OCI-LY7 (cell line): ENCODE data around the gene ZNF396. TPM values are rescaled to one million over a fixed set of nuclear protein-coding genes. Genes with fewer than 3 reads are reported as not detected.

ENCODE experiments used
- BruUV-seq: library from RNA; stranded (reverse); fragments of 400-500 nt; replicated peaks from 2 replicates; lab custom pipeline; 2021; lab: Mats Ljungman, UMichigan
- CTCF ChIA-PET: fragments of 300-600 bp; sonication (Branson Sonifier 250); formaldehyde crosslinking; loops from one replicate; lab custom pipeline; 2022; ENCODE audit warnings: antibody characterized with exemption; ENCODE audit not compliant: unreplicated experiment; lab: Charles Lee
- POLR2A ChIA-PET: fragments of 300-600 bp; sonication (Branson Sonifier 250); formaldehyde crosslinking; loops from one replicate; lab custom pipeline; 2022; ENCODE audit warnings: antibody characterized with exemption; lab: Charles Lee
- DNase-seq: peaks from one replicate; pipeline ENCODE4 v3.0.0-alpha.2; 2015; ENCODE audit warnings: low spot score
- H2AFZ ChIP-seq: fragments of 200-600 bp; sonication (generic), shearing (Covaris generic); 2 replicates; pipeline ENCODE4 v1.6.1; 2014; ENCODE audit warnings: mild to moderate bottlenecking, antibody characterized with exemption, low read length, moderate library complexity
- H3K27ac ChIP-seq: fragments of 200-600 bp; sonication (generic); 2 replicates; pipeline ENCODE4 v1.5.1; 2014; ENCODE audit warnings: mixed run types, low read depth, mild to moderate bottlenecking, moderate library complexity, low read length, inconsistent platforms; ENCODE audit not compliant: poor library complexity, severe bottlenecking
- H3K36me3 ChIP-seq: fragments of 200-600 bp; sonication (generic); 2 replicates; pipeline ENCODE4 v1.6.1; 2014; ENCODE audit warnings: mild to moderate bottlenecking, antibody characterized with exemption, low read length, moderate library complexity, mixed read lengths; ENCODE audit not compliant: insufficient read depth
- H3K4me1 ChIP-seq: fragments of 200-600 bp; sonication (generic); 2 replicates; pipeline ENCODE4 v1.5.1; 2014; ENCODE audit warnings: mild to moderate bottlenecking, low read length; ENCODE audit not compliant: insufficient read depth, poor library complexity, severe bottlenecking
- H3K4me2 ChIP-seq: fragments of 200-600 bp; sonication (generic); 2 replicates; pipeline ENCODE4 v1.6.1; 2014; ENCODE audit warnings: mild to moderate bottlenecking, low read length
- H3K4me3 ChIP-seq: fragments of 200-600 bp; sonication (generic); 2 replicates; pipeline ENCODE4 v1.5.1; 2014; ENCODE audit warnings: mild to moderate bottlenecking, low read depth, low read length; ENCODE audit not compliant: poor library complexity, severe bottlenecking
- H3K79me2 ChIP-seq: fragments of 200-600 bp; sonication (generic); 2 replicates; pipeline ENCODE4 v1.6.1; 2016; ENCODE audit warnings: low read depth, mild to moderate bottlenecking, low read length, moderate library complexity, mixed read lengths; ENCODE audit not compliant: insufficient read depth
- H3K9me2 ChIP-seq: fragments of 200-600 bp; sonication (generic); 2 replicates; pipeline ENCODE4 v1.6.1; 2016; ENCODE audit warnings: mild to moderate bottlenecking, low read length, mixed read lengths; ENCODE audit not compliant: insufficient read depth
- H3K9me3 ChIP-seq: fragments of 200-600 bp; sonication (generic); 2 replicates; pipeline ENCODE4 v1.6.1; 2014; ENCODE audit warnings: mild to moderate bottlenecking, mixed run types, low read length, mixed read lengths
- H4K20me1 ChIP-seq: fragments of 200-600 bp; sonication (generic); 2 replicates; pipeline ENCODE4 v1.6.1; 2014; ENCODE audit warnings: mild to moderate bottlenecking, antibody characterized with exemption, low read length, moderate library complexity, mixed read lengths; ENCODE audit not compliant: insufficient read depth
- EZH2phosphoT487 ChIP-seq: fragments of 200-600 bp; sonication (generic); IDR thresholded peaks from 2 replicates; pipeline ENCODE4 v1.6.1; 2018; ENCODE audit warnings: low read depth, borderline replicate concordance, mild to moderate bottlenecking, mixed run types, antibody characterized with exemption, low read length, moderate library complexity, mixed read lengths
- intact Hi-C: fragments of 100-400 bp; cut with micrococcal nuclease; formaldehyde crosslinking; loops from one replicate; pipeline ENCODE4 v1.10.0; 2022; ENCODE audit not compliant: unreplicated experiment
- total RNA-seq, 2 experiments: library from RNA; depleted of rRNA in 1 of 2; stranded (reverse); fragments of >200 nt in 1 of 2; shearing (Covaris generic) in 1 of 2; gene quantifications; 2 replicates each; pipeline ENCODE4 v1.2.3, GENCODE V29; 2014 to 2022
- TF ChIP-seq, protein P1 (sequence below): fragments of 200-600 bp; sonication (generic); conservative IDR thresholded peaks from 2 replicates; pipeline ENCODE4 v1.5.1; 2014; ENCODE audit warnings: mild to moderate bottlenecking, antibody characterized with exemption, low read length, moderate library complexity, mixed read lengths

The ZNF396 gene
- total RNA-seq, 2 experiments from 2014 or later: 0.38 to 1.1 TPM

DNA sequence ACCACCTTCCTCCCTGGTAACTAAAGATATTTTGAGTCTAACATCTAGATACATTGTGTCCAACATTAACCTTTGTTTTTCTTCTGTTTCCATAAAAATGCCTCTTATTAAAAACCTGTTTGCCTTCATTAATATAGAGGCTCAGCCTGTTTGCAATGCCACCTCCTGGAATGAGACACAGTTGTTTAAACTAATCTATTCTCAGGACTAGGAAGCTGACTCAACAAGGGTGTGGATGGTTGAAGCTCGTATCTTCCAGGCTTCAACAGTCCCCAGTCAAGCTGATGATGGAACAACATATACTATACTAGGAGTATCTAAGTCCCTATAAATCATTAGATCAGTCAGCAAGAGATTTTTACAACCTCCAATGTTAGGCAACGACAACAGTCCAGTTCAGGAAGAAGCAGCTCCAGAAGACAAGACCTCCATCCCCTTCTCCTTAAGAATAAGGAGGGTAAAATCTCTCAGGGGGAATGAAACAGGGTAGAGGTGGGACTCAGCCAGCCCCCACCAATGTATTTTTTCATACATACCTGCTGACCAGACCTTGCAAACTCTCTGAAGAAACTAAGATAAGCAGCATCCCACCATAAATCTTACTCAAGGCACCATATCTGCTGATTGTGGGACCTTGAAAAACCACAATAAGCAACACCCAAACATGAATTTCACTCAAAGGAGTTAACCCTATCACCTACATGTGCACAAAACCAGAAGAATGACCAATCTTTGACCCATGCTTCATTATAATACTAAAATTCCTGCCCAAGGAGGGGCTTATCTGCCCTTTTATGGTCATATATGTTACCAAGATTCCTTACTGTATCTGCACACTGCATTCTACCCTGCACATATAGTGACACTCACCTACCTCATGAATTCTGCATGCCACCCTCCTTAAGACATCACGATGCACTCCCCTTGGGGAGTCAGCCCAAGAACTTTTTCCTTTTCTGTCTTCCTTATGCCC is 54.4 kb downstream of the ZNF396 start:
- ChIA-PET CTCF (no interaction called here), POLR2A (no interaction called here)
- H4K20me1 ChIP-seq: no peaks in the 10 kb centered on the region
- H3K79me2 ChIP-seq: no peaks in the 10 kb centered on the region
- no TSS peak for BruUV-seq
- H3K9me2 ChIP-seq: no peaks in the 10 kb centered on the region
- TF ChIP-seq, protein P1, sequence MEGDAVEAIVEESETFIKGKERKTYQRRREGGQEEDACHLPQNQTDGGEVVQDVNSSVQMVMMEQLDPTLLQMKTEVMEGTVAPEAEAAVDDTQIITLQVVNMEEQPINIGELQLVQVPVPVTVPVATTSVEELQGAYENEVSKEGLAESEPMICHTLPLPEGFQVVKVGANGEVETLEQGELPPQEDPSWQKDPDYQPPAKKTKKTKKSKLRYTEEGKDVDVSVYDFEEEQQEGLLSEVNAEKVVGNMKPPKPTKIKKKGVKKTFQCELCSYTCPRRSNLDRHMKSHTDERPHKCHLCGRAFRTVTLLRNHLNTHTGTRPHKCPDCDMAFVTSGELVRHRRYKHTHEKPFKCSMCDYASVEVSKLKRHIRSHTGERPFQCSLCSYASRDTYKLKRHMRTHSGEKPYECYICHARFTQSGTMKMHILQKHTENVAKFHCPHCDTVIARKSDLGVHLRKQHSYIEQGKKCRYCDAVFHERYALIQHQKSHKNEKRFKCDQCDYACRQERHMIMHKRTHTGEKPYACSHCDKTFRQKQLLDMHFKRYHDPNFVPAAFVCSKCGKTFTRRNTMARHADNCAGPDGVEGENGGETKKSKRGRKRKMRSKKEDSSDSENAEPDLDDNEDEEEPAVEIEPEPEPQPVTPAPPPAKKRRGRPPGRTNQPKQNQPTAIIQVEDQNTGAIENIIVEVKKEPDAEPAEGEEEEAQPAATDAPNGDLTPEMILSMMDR: no peak
- TF ChIP-seq EZH2phosphoT487: no peak
- no peak overlapping the region for H2AFZ ChIP-seq
- no peak overlapping the region for H3K4me2 ChIP-seq
- intact Hi-C loops: no loop called here
- no peak overlapping the region for H3K4me3 ChIP-seq
- H3K27ac ChIP-seq: no peak overlapping the region
- H3K4me1 ChIP-seq: no peaks in the 10 kb centered on the region
- H3K9me3 ChIP-seq: no peaks in the 10 kb centered on the region
- H3K36me3 ChIP-seq: no peaks in the 10 kb centered on the region
- no peak for DNase-seq

Other genes starting within 250 kb of the ZNF396 start
- 8.0 and 11.8 TPM in 2 replicates for gene ZNF397, start 136.3 kb downstream of the ZNF396 start, total RNA-seq (2014; rRNA removed; shearing (Covaris generic))
- gene ZNF397, start 136.3 kb downstream of the ZNF396 start, total RNA-seq (2022): 14.9 and 15.6 TPM in 2 replicates
- gene ZSCAN30, start 87.1 kb downstream of the ZNF396 start, total RNA-seq (2014; rRNA removed; shearing (Covaris generic)): 4.3 and 7.5 TPM in 2 replicates
- gene ZSCAN30, start 87.1 kb downstream of the ZNF396 start, total RNA-seq (2022): 7.6 and 9.1 TPM in 2 replicates
- 13.6 and 16.7 TPM in 2 replicates for gene ZNF24, start 32.9 kb downstream of the ZNF396 start, total RNA-seq (2014; rRNA removed; shearing (Covaris generic))
- 29.8 and 31.4 TPM in 2 replicates for gene ZNF24, start 32.9 kb downstream of the ZNF396 start, total RNA-seq (2022)
- 5.9 and 13.1 TPM in 2 replicates for gene INO80C, start 120.6 kb upstream of the ZNF396 start, total RNA-seq (2014; rRNA removed; shearing (Covaris generic))
- 9.5 and 10.3 TPM in 2 replicates for gene INO80C, start 120.6 kb upstream of the ZNF396 start, total RNA-seq (2022)
- gene GALNT1, start 204.4 kb upstream of the ZNF396 start, total RNA-seq (2014; rRNA removed; shearing (Covaris generic)): 22.0 and 27.7 TPM in 2 replicates
- 32.8 and 37.2 TPM in 2 replicates for gene GALNT1, start 204.4 kb upstream of the ZNF396 start, total RNA-seq (2022)